HEK293T (cell line): ENCODE results near the gene CCDC175.

Source experiments
- CTCF ChIA-PET: fragments of 350-600 bp; formaldehyde crosslinking; extraction: SDS; loops from one replicate; lab custom pipeline; 2021; ENCODE audit warnings: antibody characterized with exemption, inconsistent platforms; lab: Yijun Ruan, JAX
- POLR2A ChIA-PET: fragments of 350-600 bp; formaldehyde crosslinking; extraction: SDS; loops from one replicate; lab custom pipeline; 2020; ENCODE audit warnings: antibody characterized with exemption, inconsistent platforms; lab: Yijun Ruan, JAX
- DNase-seq: peaks from one replicate; pipeline ENCODE4 v3.0.0; 2012; ENCODE audit warnings: mixed read lengths; ENCODE audit errors: extremely low spot score
- ARNT ChIP-seq: fragments of 450-650 bp; IDR thresholded peaks from 2 replicates; pipeline ENCODE4 v1.6.1; 2017; ENCODE audit warnings: mild to moderate bottlenecking
- BHLHE40 ChIP-seq: fragments of 450-650 bp; IDR thresholded peaks from 2 replicates; pipeline ENCODE4 v1.6.1; 2016; ENCODE audit warnings: mild to moderate bottlenecking, moderate library complexity, borderline replicate concordance
- CTBP1 ChIP-seq: fragments of 450-650 bp; IDR thresholded peaks from 2 replicates; pipeline ENCODE4 v1.6.1; 2016; ENCODE audit warnings: borderline replicate concordance
- ELF4 ChIP-seq: fragments of 450-650 bp; IDR thresholded peaks from 2 replicates; pipeline ENCODE4 v1.6.1; 2017; ENCODE audit warnings: antibody characterized with exemption
- FOXA1 ChIP-seq: fragments of 450-650 bp; IDR thresholded peaks from 2 replicates; pipeline ENCODE4 v1.6.1; 2016; ENCODE audit warnings: mild to moderate bottlenecking
- FOXK2 ChIP-seq: fragments of 450-650 bp; IDR thresholded peaks from 2 replicates; pipeline ENCODE4 v1.6.1; 2016; ENCODE audit warnings: mild to moderate bottlenecking
- FOXM1 ChIP-seq: fragments of 450-650 bp; IDR thresholded peaks from 2 replicates; pipeline ENCODE4 v1.6.1; 2017; ENCODE audit warnings: mild to moderate bottlenecking, borderline replicate concordance
- HDGF ChIP-seq: fragments of 450-650 bp; IDR thresholded peaks from 2 replicates; pipeline ENCODE4 v1.6.1; 2017; ENCODE audit warnings: antibody characterized with exemption, borderline replicate concordance
- L3MBTL2 ChIP-seq: fragments of 450-650 bp; conservative IDR thresholded peaks from 2 replicates; pipeline ENCODE4 v1.6.1; 2016; ENCODE audit warnings: mild to moderate bottlenecking
- LEF1 ChIP-seq: fragments of 450-650 bp; IDR thresholded peaks from 2 replicates; pipeline ENCODE4 v1.6.1; 2017; ENCODE audit warnings: mild to moderate bottlenecking, borderline replicate concordance
- NFRKB ChIP-seq: fragments of 450-650 bp; IDR thresholded peaks from 2 replicates; pipeline ENCODE4 v1.6.1; 2016; ENCODE audit warnings: mild to moderate bottlenecking, moderate library complexity
- PKNOX1 ChIP-seq: fragments of 450-650 bp; IDR thresholded peaks from 2 replicates; pipeline ENCODE4 v1.6.1; 2016
- SP1 ChIP-seq: fragments of 450-650 bp; IDR thresholded peaks from 2 replicates; pipeline ENCODE4 v1.6.1; 2017
- SUZ12 ChIP-seq: fragments of 450-650 bp; IDR thresholded peaks from 2 replicates; pipeline ENCODE4 v1.6.1; 2016; ENCODE audit warnings: mild to moderate bottlenecking
- TARDBP ChIP-seq: fragments of 450-650 bp; IDR thresholded peaks from 2 replicates; pipeline ENCODE4 v1.6.1; 2016
- ZNF384 ChIP-seq: fragments of 450-650 bp; IDR thresholded peaks from 2 replicates; pipeline ENCODE4 v1.6.1; 2016

CCDC175 gene

GRCh38 chr14:59481871-59482540 is 94.6 kb downstream of the CCDC175 start:
- TF ChIP-seq FOXA1 (no peak), CTBP1 (no peak), HDGF (no peak), BHLHE40 (no peak), PKNOX1 (no peak), ZNF384 (no peak), ELF4 (no peak), SP1 (no peak), FOXK2 (no peak), NFRKB (no peak), FOXM1 (no peak), LEF1 (no peak), L3MBTL2 (no peak), ARNT (no peak), TARDBP (no peak)
- CTCF ChIA-PET, result interaction anchor here (1.6 kb wide), 1 partner anchor 25 kb away, joined by 3 read pairs; no protein-coding TSS in a partner anchor
- POLR2A ChIA-PET, result no interaction called here
- no peak for DNase-seq

GRCh38 chr14:59481407-59481806 is 95.2 kb downstream of the CCDC175 start:
- ChIA-PET CTCF (no interaction called here), POLR2A (no interaction called here)
- TF ChIP-seq BHLHE40, result no peak
- TF ChIP-seq HDGF, result no peak
- no peak for TF ChIP-seq LEF1
- TF ChIP-seq SP1, result no peak
- TF ChIP-seq ZNF384, result no peak
- TF ChIP-seq ARNT, result no peak
- no peak for TF ChIP-seq NFRKB
- DNase-seq, result no peak

- CTCF ChIA-PET, result no interaction called here
- POLR2A ChIA-PET, result no interaction called here
- no peak for TF ChIP-seq L3MBTL2
- DNase-seq, result no peak
Measured at GRCh38 chr14:59480166-59480565, 96.4 kb downstream of the CCDC175 start.

- CTCF ChIA-PET, result no interaction called here
- TF ChIP-seq BHLHE40 (no peak), FOXA1 (no peak), FOXM1 (no peak), CTBP1 (no peak), TARDBP (no peak), FOXK2 (no peak), NFRKB (no peak), PKNOX1 (no peak), L3MBTL2 (no peak), ELF4 (no peak), ARNT (no peak), SP1 (no peak), LEF1 (no peak), HDGF (no peak), SUZ12 (no peak)
- no peak for DNase-seq
- POLR2A ChIA-PET, result no interaction called here
Measured at GRCh38 chr14:59478540-59478939, 98.1 kb downstream of the CCDC175 start.

GRCh38 chr14:59475709-59476108 is 100.9 kb downstream of the CCDC175 start:
- POLR2A ChIA-PET, result interaction anchor here (2.9 kb wide), 1 partner anchor 8 kb away, joined by 15 read pairs; the partner anchor contains the start of genes JKAMP and L3HYPDH
- DNase-seq, result no peak
- CTCF ChIA-PET, result interaction anchor here (0.6 to 3.9 kb wide), 2 partner anchors 8 to 35 kb away, joined by 3 to 15 read pairs; partner anchors contain the start of genes JKAMP and L3HYPDH
- TF ChIP-seq ZNF384, result no peak
- TF ChIP-seq ELF4, result no peak
- TF ChIP-seq FOXM1, result no peak
- TF ChIP-seq FOXK2, result no peak
- no peak for TF ChIP-seq BHLHE40
- no peak for TF ChIP-seq SUZ12
- no peak for TF ChIP-seq LEF1
- no peak for TF ChIP-seq L3MBTL2
- TF ChIP-seq CTBP1, result no peak
- TF ChIP-seq HDGF, result no peak
- TF ChIP-seq FOXA1, result no peak
- no peak for TF ChIP-seq ARNT
- no peak for TF ChIP-seq TARDBP
- no peak for TF ChIP-seq NFRKB
- TF ChIP-seq SP1, result no peak
- no peak for TF ChIP-seq PKNOX1

GRCh38 chr14:59474172-59474571 is 102.4 kb downstream of the CCDC175 start:
- ChIA-PET CTCF (interaction anchor here (3.9 kb wide), 1 partner anchor 10 kb away, joined by 15 read pairs; the partner anchor contains the start of genes JKAMP and L3HYPDH), POLR2A (interaction anchor here (2.9 kb wide), 1 partner anchor 10 kb away, joined by 15 read pairs; the partner anchor contains the start of genes JKAMP and L3HYPDH)
- DNase-seq, result no peak
- TF ChIP-seq BHLHE40 (no peak), PKNOX1 (no peak), FOXM1 (no peak), FOXA1 (no peak), ARNT (no peak), NFRKB (no peak), LEF1 (no peak), ZNF384 (no peak), L3MBTL2 (no peak), SUZ12 (no peak), FOXK2 (no peak), ELF4 (no peak), SP1 (no peak), TARDBP (no peak), HDGF (no peak), CTBP1 (no peak)
